Mammary epithelial cell (primary cell): ENCODE results near the gene MAPK14.

Experiments
- EZH2 ChIP-seq: IDR thresholded peaks from 2 replicates; pipeline ENCODE4 v1.6.1; 2012; ENCODE audit warnings: low read length, inconsistent platforms, borderline replicate concordance
- TF ChIP-seq, protein P1 (sequence below), 2 donors: IDR thresholded peaks in 1 of 2; conservative IDR thresholded peaks in 1 of 2; 2 replicates each; pipeline ENCODE4 v1.5.1; 2011 to 2012; ENCODE audit warnings: inconsistent platforms in 2 of 2, low read length in 2 of 2, mild to moderate bottlenecking in 2 of 2, control low read depth in 1 of 2, low read depth in 1 of 2; ENCODE audit not compliant: insufficient read depth in 1 of 2; ENCODE audit errors: extremely low read depth in 1 of 2

- TF ChIP-seq, protein P1, sequence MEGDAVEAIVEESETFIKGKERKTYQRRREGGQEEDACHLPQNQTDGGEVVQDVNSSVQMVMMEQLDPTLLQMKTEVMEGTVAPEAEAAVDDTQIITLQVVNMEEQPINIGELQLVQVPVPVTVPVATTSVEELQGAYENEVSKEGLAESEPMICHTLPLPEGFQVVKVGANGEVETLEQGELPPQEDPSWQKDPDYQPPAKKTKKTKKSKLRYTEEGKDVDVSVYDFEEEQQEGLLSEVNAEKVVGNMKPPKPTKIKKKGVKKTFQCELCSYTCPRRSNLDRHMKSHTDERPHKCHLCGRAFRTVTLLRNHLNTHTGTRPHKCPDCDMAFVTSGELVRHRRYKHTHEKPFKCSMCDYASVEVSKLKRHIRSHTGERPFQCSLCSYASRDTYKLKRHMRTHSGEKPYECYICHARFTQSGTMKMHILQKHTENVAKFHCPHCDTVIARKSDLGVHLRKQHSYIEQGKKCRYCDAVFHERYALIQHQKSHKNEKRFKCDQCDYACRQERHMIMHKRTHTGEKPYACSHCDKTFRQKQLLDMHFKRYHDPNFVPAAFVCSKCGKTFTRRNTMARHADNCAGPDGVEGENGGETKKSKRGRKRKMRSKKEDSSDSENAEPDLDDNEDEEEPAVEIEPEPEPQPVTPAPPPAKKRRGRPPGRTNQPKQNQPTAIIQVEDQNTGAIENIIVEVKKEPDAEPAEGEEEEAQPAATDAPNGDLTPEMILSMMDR (conservative IDR thresholded peaks at IDR 0.05 in 1 of 2, IDR thresholded peaks at IDR 0.05 in 1 of 2; ENCODE audit: extremely low read depth in 1 of 2, insufficient read depth in 1 of 2, low read depth in 1 of 2, low read length in 2 of 2): no peak
- TF ChIP-seq EZH2: no peak
These were observed 104.1 kb downstream of the MAPK14 start for GRCh38 chr6:36131511-36132245.
